GM21447 (cell line): Measurements from ENCODE around the gene ANO10.
A peak's percentile ranks its signal among the peaks of the same experiment; 100 is the strongest.
"Not testable (repeated sequence)": the region's sequence is repeated elsewhere in the genome, so short reads cannot be mapped to it uniquely, and the experiment has no call there.

Experiments used
- ATAC-seq: cut with Tn5 transposase; IDR thresholded peaks from one replicate; pipeline ENCODE4 v1.9.1; 2021; ENCODE audit not compliant: unreplicated experiment

The ANO10 gene

DNA sequence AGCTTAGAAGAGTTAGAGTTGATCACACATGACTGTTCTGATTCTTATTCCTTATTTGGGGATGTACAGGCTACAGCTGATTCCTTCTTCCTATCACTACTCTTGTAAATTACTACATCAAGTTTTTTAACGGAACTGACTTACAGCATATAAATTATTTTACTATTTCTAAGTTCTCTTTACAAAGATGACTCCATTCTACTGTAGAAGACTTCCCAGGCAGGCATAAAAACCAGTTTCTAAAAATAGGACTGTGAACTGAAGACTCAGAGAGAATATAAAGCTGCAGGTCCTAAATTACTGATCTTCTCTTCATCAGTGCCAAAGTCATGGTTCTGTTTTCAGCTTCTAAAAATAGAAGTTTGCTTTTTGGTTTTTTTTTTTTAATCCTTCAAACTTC is 38.9 kb downstream of the ANO10 start:
- no peak for ATAC-seq

DNA sequence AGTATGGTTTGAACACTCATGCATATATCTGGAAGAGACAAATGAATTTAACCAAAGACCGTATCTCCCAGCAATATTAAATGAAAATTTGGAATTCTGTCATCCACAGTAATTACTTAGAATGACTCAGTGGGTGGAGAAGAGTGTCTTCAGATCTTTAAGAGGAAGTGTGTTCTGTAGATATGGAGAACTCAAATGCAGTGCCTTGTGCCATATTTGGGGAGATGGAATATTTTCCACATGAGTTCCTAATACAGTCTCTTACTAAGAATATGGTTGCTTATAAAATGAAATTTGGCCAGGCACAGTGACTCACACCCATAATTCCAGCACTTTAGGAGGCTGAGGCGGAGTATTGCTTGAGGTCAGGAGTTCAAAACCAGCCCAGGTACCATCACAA is 40.5 kb downstream of the ANO10 start:
- ATAC-seq: no peak

GRCh38 chr3:43580181-43580580 is 41.6 kb downstream of the ANO10 start:
- ATAC-seq: no peak

- no peak for ATAC-seq
Observed at GRCh38 chr3:43573576-43573975, 48.2 kb downstream of the ANO10 start.

GRCh38 chr3:43565661-43566341 is 56.0 kb downstream of the ANO10 start:
- ATAC-seq: not testable (repeated sequence)

DNA sequence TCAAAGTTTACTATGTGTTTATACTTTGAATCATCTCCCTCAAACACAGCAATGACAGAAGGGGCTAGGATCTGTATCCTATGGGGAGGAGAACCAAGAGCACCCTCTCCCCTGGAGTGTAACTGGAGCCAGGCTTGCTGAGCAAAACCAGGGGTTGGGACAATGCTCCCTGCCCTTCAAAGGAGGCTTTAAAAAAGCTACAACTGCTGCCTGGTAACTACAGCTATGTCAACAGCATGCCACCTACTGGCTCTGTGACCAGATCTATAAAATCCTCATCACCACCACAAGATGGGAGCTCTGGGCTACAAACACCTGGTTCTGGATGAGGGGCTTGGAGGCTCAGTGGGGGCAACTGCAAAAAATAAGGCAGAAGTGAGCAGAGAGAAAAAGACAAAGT is 61.9 kb downstream of the ANO10 start:
- ATAC-seq: no peak

GRCh38 chr3:43558171-43558570 is 63.6 kb downstream of the ANO10 start:
- ATAC-seq: no peak

GRCh38 chr3:43549626-43550290 is 72.1 kb downstream of the ANO10 start:
- no peak for ATAC-seq

DNA sequence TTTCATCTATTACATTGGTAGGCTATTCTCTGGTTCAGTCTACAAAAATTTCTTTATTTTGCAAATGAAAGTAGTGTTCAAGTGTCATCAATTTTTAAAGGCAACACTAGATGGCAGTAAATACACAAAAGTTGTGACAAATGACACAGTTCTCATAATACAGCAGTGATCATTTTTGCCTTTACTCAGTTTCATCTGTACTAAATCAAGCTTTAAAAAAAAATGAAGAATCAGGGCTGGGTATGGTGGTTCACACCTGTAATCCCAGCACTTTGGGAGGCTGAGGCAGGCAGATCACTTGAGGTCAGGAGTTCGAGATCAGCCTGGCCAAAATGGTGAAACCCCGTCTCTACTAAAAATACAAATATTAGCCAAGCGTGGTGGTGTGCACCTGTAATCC is 77.5 kb downstream of the ANO10 start:
- ATAC-seq: not testable (repeated sequence)

- no peak for ATAC-seq
Observed at GRCh38 chr3:43542328-43543043, 79.3 kb downstream of the ANO10 start.

GRCh38 chr3:43540624-43541023 is 81.2 kb downstream of the ANO10 start:
- ATAC-seq: no peak

GRCh38 chr3:43539321-43539720 is 82.5 kb downstream of the ANO10 start:
- no peak for ATAC-seq

DNA sequence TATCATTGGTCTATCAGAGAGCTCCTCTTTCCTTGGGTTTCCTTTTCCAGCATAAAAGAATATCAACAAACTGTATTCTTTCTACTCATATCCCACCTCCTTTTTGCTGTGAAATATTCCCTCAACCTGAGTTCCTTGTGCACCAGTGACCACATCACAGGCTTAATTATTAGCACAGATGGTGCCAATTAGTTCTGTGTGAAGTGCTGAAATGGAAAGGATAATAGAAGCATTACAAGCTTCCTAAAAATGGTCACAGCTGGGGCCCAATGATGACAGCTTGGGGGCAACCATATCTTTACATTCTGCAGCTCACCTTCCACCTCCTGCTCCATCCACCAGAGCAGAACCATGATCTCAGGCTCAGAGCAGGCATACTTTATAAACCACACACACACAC is 84.6 kb downstream of the ANO10 start:
- ATAC-seq: no peak

DNA sequence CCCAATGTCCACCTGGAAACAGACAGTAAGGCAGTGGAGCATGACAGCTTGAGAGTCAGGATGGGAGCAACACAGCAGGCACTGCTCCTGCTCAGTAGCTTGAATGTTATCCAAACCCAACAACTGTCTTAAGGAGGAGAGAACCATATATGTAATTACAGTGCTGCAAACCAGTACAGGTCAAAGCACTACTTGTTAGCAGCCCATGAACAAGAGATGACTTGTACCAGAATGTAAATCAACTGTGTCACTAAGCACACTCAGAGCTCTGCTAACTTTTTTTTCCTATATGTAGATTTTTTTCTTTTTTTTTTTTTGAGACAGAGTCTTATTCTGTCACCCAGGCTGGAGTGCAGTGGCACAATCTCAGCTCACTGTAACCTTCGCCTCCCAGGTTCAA is 87.1 kb downstream of the ANO10 start:
- ATAC-seq: no peak

DNA sequence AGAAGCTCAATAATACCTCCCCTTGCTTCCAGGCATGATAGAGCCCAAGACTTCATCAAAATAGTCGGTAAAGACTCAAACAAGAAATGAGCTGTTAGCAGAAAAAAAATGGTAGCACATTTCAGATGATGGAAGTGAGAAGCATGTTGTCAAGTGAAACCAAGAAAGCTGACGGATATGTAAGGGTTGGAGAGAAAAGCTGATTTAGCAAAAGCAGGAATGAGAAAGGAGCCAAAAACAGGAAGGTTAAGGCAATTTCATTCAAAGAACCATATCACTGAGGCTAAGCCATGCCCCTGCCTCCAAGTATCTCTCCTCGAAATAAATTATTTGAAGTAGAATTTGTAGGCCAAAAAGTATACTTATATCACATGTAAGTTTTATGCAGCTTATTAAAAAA is 88.8 kb downstream of the ANO10 start:
- no peak for ATAC-seq

GRCh38 chr3:43531835-43532234 is 90.0 kb downstream of the ANO10 start:
- no peak for ATAC-seq

GRCh38 chr3:43528498-43529099 is 93.2 kb downstream of the ANO10 start:
- no peak for ATAC-seq

- ATAC-seq: no peak
Observed at GRCh38 chr3:43526956-43527355, 94.9 kb downstream of the ANO10 start.

DNA sequence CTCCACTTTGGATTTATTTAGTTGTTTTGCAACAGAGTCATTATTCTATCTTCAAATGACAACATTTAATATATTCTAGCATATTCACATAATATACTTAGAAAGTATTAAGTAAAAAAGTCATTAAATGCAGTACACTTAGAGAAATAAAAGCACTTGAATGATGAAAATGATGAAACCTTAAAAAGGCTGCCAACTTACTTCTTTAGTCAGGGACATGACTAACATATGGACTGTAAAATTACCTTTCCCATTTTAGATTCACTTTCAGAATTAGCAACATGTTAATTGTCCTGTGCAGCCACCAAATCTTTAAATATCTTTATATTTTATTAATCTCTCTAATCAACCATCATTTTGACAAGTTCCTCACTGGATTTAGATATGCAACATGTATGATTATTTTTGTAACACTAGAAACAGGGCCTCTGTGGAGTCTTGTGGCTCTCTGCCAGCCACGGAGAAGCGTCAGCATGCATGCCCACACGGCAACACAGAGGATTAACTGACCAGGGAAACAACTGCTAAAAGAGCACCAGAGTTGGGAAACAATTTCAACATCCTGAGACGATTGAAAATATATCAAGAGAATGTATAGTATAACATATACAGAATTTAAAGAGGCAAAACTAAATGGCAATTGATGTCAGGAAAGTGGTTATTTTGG is 95.7 kb downstream of the ANO10 start:
- no peak for ATAC-seq

DNA sequence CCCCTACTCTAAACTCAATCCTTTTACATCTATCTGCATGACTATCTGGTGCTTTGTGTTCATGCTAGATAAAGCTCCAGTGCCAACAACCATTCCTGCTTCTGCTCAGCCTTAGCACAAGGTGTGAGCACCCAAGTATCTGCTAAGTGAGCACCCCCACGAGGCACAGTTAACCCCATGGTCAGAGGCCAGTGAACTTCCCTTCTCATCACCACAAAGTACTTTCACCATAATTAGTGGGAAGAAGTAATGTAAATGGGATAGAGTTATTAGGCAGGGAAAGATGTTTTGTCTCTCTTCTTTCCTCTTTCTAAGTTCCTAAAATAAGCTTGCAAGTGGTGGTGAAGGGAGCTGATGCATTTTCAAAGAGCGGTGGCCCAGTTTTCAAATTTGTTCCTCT is 96.4 kb downstream of the ANO10 start:
- no peak for ATAC-seq

GRCh38 chr3:43523454-43524053 is 98.3 kb downstream of the ANO10 start:
- peak; percentile 88 for ATAC-seq
